ENCODE measurements around the gene SLF2. TPM values are rescaled to one million over a fixed set of nuclear protein-coding genes. Genes with fewer than 3 reads are reported as not detected.

The SLF2 gene
- polyA plus RNA-seq, 2 donors = 5.1 to 9.4 TPM

- H3K27me3 ChIP-seq (ENCODE audit: control insufficient read depth in 1 of 2, insufficient read depth in 2 of 2, low read length in 2 of 2) = no peaks in the 10 kb centered on the region
- no peaks in the 10 kb centered on the region for H3K9me3 ChIP-seq (ENCODE audit: control insufficient read depth in 2 of 2, insufficient read depth in 1 of 2, low read depth in 1 of 2, low read length in 1 of 2)
- WGBS, 2 donors = 86 to 88% methylated on average over 5 of the region's 5 CpGs
- H3K4me1 ChIP-seq (ENCODE audit: control insufficient read depth in 2 of 2, insufficient read depth in 2 of 2, low read length in 1 of 2) = peaks cover 2 to 3% of the 10 kb centered on the region in 2 donors
- H3K4me3 ChIP-seq (ENCODE audit: low read depth in 1 of 2, low read length in 2 of 2) = no peak overlapping the region
- H3K27ac ChIP-seq (ENCODE audit: low read depth in 2 of 2, low read length in 1 of 2) = no peak overlapping the region
- peaks cover 11 to 21% of the 10 kb centered on the region in 2 donors for H3K36me3 ChIP-seq (ENCODE audit: control insufficient read depth in 2 of 2, insufficient read depth in 2 of 2, low read length in 1 of 2)
Observed at GRCh38 chr10:100981178-100981772, 68.5 kb downstream of the SLF2 start.

- WGBS, 2 donors = 88 to 91% methylated on average over 24 of the region's 24 CpGs
Observed at GRCh38 chr10:100982916-100983830, 70.4 kb downstream of the SLF2 start.

GRCh38 chr10:100983868-100984671 is 71.3 kb downstream of the SLF2 start:
- peaks cover 11 to 12% of the 10 kb centered on the region in 2 donors for H3K4me1 ChIP-seq (ENCODE audit: control insufficient read depth in 2 of 2, insufficient read depth in 2 of 2, low read length in 1 of 2)
- no peaks in the 10 kb centered on the region for H3K9me3 ChIP-seq (ENCODE audit: control insufficient read depth in 2 of 2, insufficient read depth in 1 of 2, low read depth in 1 of 2, low read length in 1 of 2)
- 82 to 85% methylated on average over 13 of the region's 13 CpGs for WGBS, 2 donors
- H3K27ac ChIP-seq (ENCODE audit: low read depth in 2 of 2, low read length in 1 of 2) = no peak overlapping the region
- peaks cover 11 to 16% of the 10 kb centered on the region in 2 donors for H3K36me3 ChIP-seq (ENCODE audit: control insufficient read depth in 2 of 2, insufficient read depth in 2 of 2, low read length in 1 of 2)
- no peak overlapping the region for H3K4me3 ChIP-seq (ENCODE audit: low read depth in 1 of 2, low read length in 2 of 2)
- H3K27me3 ChIP-seq (ENCODE audit: control insufficient read depth in 1 of 2, insufficient read depth in 2 of 2, low read length in 2 of 2) = no peaks in the 10 kb centered on the region

More at GRCh38 chr10:100982916-100983830, 70.4 kb downstream of the SLF2 start:
- Histone ChIP-seq H3K4me1 (ENCODE audit: control insufficient read depth in 2 of 2, insufficient read depth in 2 of 2, low read length in 1 of 2) (peaks cover 7 to 8% of the 10 kb centered on the region in 2 donors), H3K9me3 (ENCODE audit: control insufficient read depth in 2 of 2, insufficient read depth in 1 of 2, low read depth in 1 of 2, low read length in 1 of 2) (no peaks in the 10 kb centered on the region), H3K27ac (ENCODE audit: low read depth in 2 of 2, low read length in 1 of 2) (no peak overlapping the region), H3K36me3 (ENCODE audit: control insufficient read depth in 2 of 2, insufficient read depth in 2 of 2, low read length in 1 of 2) (peaks cover 11 to 18% of the 10 kb centered on the region in 2 donors), H3K27me3 (ENCODE audit: control insufficient read depth in 1 of 2, insufficient read depth in 2 of 2, low read length in 2 of 2) (no peaks in the 10 kb centered on the region), H3K4me3 (ENCODE audit: low read depth in 1 of 2, low read length in 2 of 2) (no peak overlapping the region)

GRCh38 chr10:100984672-100985177 is 72.0 kb downstream of the SLF2 start:
- Histone ChIP-seq H3K27ac (ENCODE audit: low read depth in 2 of 2, low read length in 1 of 2) (no peak overlapping the region), H3K4me3 (ENCODE audit: low read depth in 1 of 2, low read length in 2 of 2) (no peak overlapping the region), H3K27me3 (ENCODE audit: control insufficient read depth in 1 of 2, insufficient read depth in 2 of 2, low read length in 2 of 2) (no peaks in the 10 kb centered on the region), H3K4me1 (ENCODE audit: control insufficient read depth in 2 of 2, insufficient read depth in 2 of 2, low read length in 1 of 2) (peaks cover 12 to 18% of the 10 kb centered on the region in 2 donors), H3K36me3 (ENCODE audit: control insufficient read depth in 2 of 2, insufficient read depth in 2 of 2, low read length in 1 of 2) (peaks cover 11 to 22% of the 10 kb centered on the region in 2 donors), H3K9me3 (ENCODE audit: control insufficient read depth in 2 of 2, insufficient read depth in 1 of 2, low read depth in 1 of 2, low read length in 1 of 2) (no peaks in the 10 kb centered on the region)
- WGBS, 2 donors = 79 to 82% methylated on average over 2 of the region's 2 CpGs

- Histone ChIP-seq H3K4me1 (ENCODE audit: control insufficient read depth in 2 of 2, insufficient read depth in 2 of 2, low read length in 1 of 2) (peaks cover 12 to 18% of the 10 kb centered on the region in 2 donors), H3K36me3 (ENCODE audit: control insufficient read depth in 2 of 2, insufficient read depth in 2 of 2, low read length in 1 of 2) (peaks cover 11 to 20% of the 10 kb centered on the region in 2 donors), H3K9me3 (ENCODE audit: control insufficient read depth in 2 of 2, insufficient read depth in 1 of 2, low read depth in 1 of 2, low read length in 1 of 2) (no peaks in the 10 kb centered on the region), H3K27ac (ENCODE audit: low read depth in 2 of 2, low read length in 1 of 2) (no peak overlapping the region), H3K27me3 (ENCODE audit: control insufficient read depth in 1 of 2, insufficient read depth in 2 of 2, low read length in 2 of 2) (no peaks in the 10 kb centered on the region), H3K4me3 (ENCODE audit: low read depth in 1 of 2, low read length in 2 of 2) (no peak overlapping the region)
- WGBS, 2 donors = 62 to 68% methylated on average over 5 of the region's 5 CpGs
Observed at GRCh38 chr10:100985336-100985735, 72.6 kb downstream of the SLF2 start.

GRCh38 chr10:100986623-100986951 is 73.8 kb downstream of the SLF2 start:
- no peaks in the 10 kb centered on the region for H3K27me3 ChIP-seq (ENCODE audit: control insufficient read depth in 1 of 2, insufficient read depth in 2 of 2, low read length in 2 of 2)
- peaks cover 12 to 18% of the 10 kb centered on the region in 2 donors for H3K4me1 ChIP-seq (ENCODE audit: control insufficient read depth in 2 of 2, insufficient read depth in 2 of 2, low read length in 1 of 2)
- H3K4me3 ChIP-seq (ENCODE audit: low read depth in 1 of 2, low read length in 2 of 2) = peak overlapping the region; percentile 82 to 97
- H3K36me3 ChIP-seq (ENCODE audit: control insufficient read depth in 2 of 2, insufficient read depth in 2 of 2, low read length in 1 of 2) = peaks cover 15 to 26% of the 10 kb centered on the region in 2 donors
- WGBS, 2 donors = 13 to 16% methylated on average over 17 of the region's 17 CpGs
- no peaks in the 10 kb centered on the region for H3K9me3 ChIP-seq (ENCODE audit: control insufficient read depth in 2 of 2, insufficient read depth in 1 of 2, low read depth in 1 of 2, low read length in 1 of 2)
- H3K27ac ChIP-seq (ENCODE audit: low read depth in 2 of 2, low read length in 1 of 2) = no peak overlapping the region

- Histone ChIP-seq H3K27ac (ENCODE audit: low read depth in 2 of 2, low read length in 1 of 2) (peak within 1 kb of the TSS; percentile 81 to 90), H3K36me3 (ENCODE audit: control insufficient read depth in 2 of 2, insufficient read depth in 2 of 2, low read length in 1 of 2) (peaks cover 14 to 26% of the 10 kb centered on the region in 2 donors), H3K4me1 (ENCODE audit: control insufficient read depth in 2 of 2, insufficient read depth in 2 of 2, low read length in 1 of 2) (peaks cover 12 to 18% of the 10 kb centered on the region in 2 donors), H3K9me3 (ENCODE audit: control insufficient read depth in 2 of 2, insufficient read depth in 1 of 2, low read depth in 1 of 2, low read length in 1 of 2) (no peaks in the 10 kb centered on the region), H3K4me3 (ENCODE audit: low read depth in 1 of 2, low read length in 2 of 2) (peak within 1 kb of the TSS; percentile 82 to 97), H3K27me3 (ENCODE audit: control insufficient read depth in 1 of 2, insufficient read depth in 2 of 2, low read length in 2 of 2) (no peaks in the 10 kb centered on the region)
- WGBS, 2 donors = 0 to 1% methylated on average over 66 to 75 of the region's 75 CpGs
Observed at GRCh38 chr10:100986952-100987684, 74.4 kb downstream of the SLF2 start, which contains the start of the genes MRPL43 and TWNK. Gene MRPL43, minus strand, starts transcription at chr10:100987497. Its CDS starts 54 bp downstream, at chr10:100987443. Gene TWNK, plus strand, starts transcription at chr10:100987543. Its CDS starts 668 bp downstream, at chr10:100988211.

- Histone ChIP-seq H3K4me1 (ENCODE audit: control insufficient read depth in 2 of 2, insufficient read depth in 2 of 2, low read length in 1 of 2) (peaks cover 12 to 18% of the 10 kb centered on the region in 2 donors), H3K4me3 (ENCODE audit: low read depth in 1 of 2, low read length in 2 of 2) (peak overlapping the region; percentile 82 to 97), H3K36me3 (ENCODE audit: control insufficient read depth in 2 of 2, insufficient read depth in 2 of 2, low read length in 1 of 2) (peaks cover 14 to 26% of the 10 kb centered on the region in 2 donors), H3K27me3 (ENCODE audit: control insufficient read depth in 1 of 2, insufficient read depth in 2 of 2, low read length in 2 of 2) (no peaks in the 10 kb centered on the region), H3K27ac (ENCODE audit: low read depth in 2 of 2, low read length in 1 of 2) (peak overlapping the region; percentile 81 to 90), H3K9me3 (ENCODE audit: control insufficient read depth in 2 of 2, insufficient read depth in 1 of 2, low read depth in 1 of 2, low read length in 1 of 2) (no peaks in the 10 kb centered on the region)
- WGBS, 2 donors = 1 to 2% methylated on average over 15 of the region's 15 CpGs
Observed at GRCh38 chr10:100987685-100988049, 74.9 kb downstream of the SLF2 start.
